ENCODE results near the gene SPAG8.

SPAG8 gene

GRCh38 chr9:35839926-35840325 is 27.9 kb upstream of the SPAG8 start:
- DNase-seq (ENCODE audit: low read depth) = no peak

GRCh38 chr9:35836595-35836994 is 24.5 kb upstream of the SPAG8 start:
- no peak for TF ChIP-seq CTCF (IDR thresholded peaks at IDR 0.05; ENCODE audit: control insufficient read depth, insufficient read depth, low read depth, low read length, missing control alignments)
- no peak overlapping the region for H3K4me3 ChIP-seq (ENCODE audit: control insufficient read depth, low read depth, low read length)
- no peak for DNase-seq (ENCODE audit: low read depth)

More at GRCh38 chr9:35839926-35840325, 27.9 kb upstream of the SPAG8 start:
- no peak overlapping the region for H3K4me3 ChIP-seq (ENCODE audit: control insufficient read depth, low read depth, low read length)
- no peak for TF ChIP-seq CTCF (IDR thresholded peaks at IDR 0.05; ENCODE audit: control insufficient read depth, insufficient read depth, low read depth, low read length, missing control alignments)

- no peak overlapping the region for H3K4me3 ChIP-seq (ENCODE audit: control insufficient read depth, low read depth, low read length)
- no peak for TF ChIP-seq CTCF (IDR thresholded peaks at IDR 0.05; ENCODE audit: control insufficient read depth, insufficient read depth, low read depth, low read length, missing control alignments)
- DNase-seq (ENCODE audit: low read depth) = no peak
Measured at GRCh38 chr9:35835766-35836165, 23.7 kb upstream of the SPAG8 start.

- H3K4me3 ChIP-seq (ENCODE audit: control insufficient read depth, low read depth, low read length) = no peak overlapping the region
- DNase-seq (ENCODE audit: low read depth) = no peak
- TF ChIP-seq CTCF (IDR thresholded peaks at IDR 0.05; ENCODE audit: control insufficient read depth, insufficient read depth, low read depth, low read length, missing control alignments) = peak; percentile 26
Measured at GRCh38 chr9:35835216-35835632, 23.2 kb upstream of the SPAG8 start.

- no peak for TF ChIP-seq CTCF (IDR thresholded peaks at IDR 0.05; ENCODE audit: control insufficient read depth, insufficient read depth, low read depth, low read length, missing control alignments)
- no peak overlapping the region for H3K4me3 ChIP-seq (ENCODE audit: control insufficient read depth, low read depth, low read length)
- no peak for DNase-seq (ENCODE audit: low read depth)
Measured at GRCh38 chr9:35834260-35835215, 22.5 kb upstream of the SPAG8 start.

GRCh38 chr9:35832814-35833213 is 20.8 kb upstream of the SPAG8 start:
- no peak overlapping the region for H3K4me3 ChIP-seq (ENCODE audit: control insufficient read depth, low read depth, low read length)
- DNase-seq (ENCODE audit: low read depth) = no peak
- no peak for TF ChIP-seq CTCF (IDR thresholded peaks at IDR 0.05; ENCODE audit: control insufficient read depth, insufficient read depth, low read depth, low read length, missing control alignments)
